DOHH2 (cell line): ENCODE data around the gene NCOA5.
A peak's percentile ranks its signal among the peaks of the same experiment; 100 is the strongest.

ENCODE experiments used
- H3F3A ChIP-seq: fragments of 200-600 bp; sonication (generic), shearing (Covaris generic); 2 replicates; pipeline ENCODE4 v1.6.0; 2016; ENCODE audit warnings: antibody characterized with exemption, mild to moderate bottlenecking; ENCODE audit not compliant: control insufficient read depth, insufficient read depth
- H3K27ac ChIP-seq: fragments of 200-600 bp; sonication (generic); 2 replicates; pipeline ENCODE4 v1.5.1; 2014; ENCODE audit warnings: low read depth, mild to moderate bottlenecking, low read length, moderate library complexity
- H3K27me3 ChIP-seq: fragments of 200-600 bp; sonication (generic); 2 replicates; pipeline ENCODE4 v1.6.1; 2014; ENCODE audit warnings: mild to moderate bottlenecking, low read length, mixed read lengths; ENCODE audit not compliant: control insufficient read depth
- H3K36me3 ChIP-seq: fragments of 200-600 bp; sonication (generic); 2 replicates; pipeline ENCODE4 v1.6.1; 2014; ENCODE audit warnings: mild to moderate bottlenecking, low read length, moderate library complexity, mixed read lengths; ENCODE audit not compliant: control insufficient read depth
- H3K4me1 ChIP-seq: fragments of 200-600 bp; sonication (generic); 2 replicates; pipeline ENCODE4 v1.6.1; 2014; ENCODE audit warnings: mild to moderate bottlenecking, low read length, mixed read lengths; ENCODE audit not compliant: control insufficient read depth
- H3K4me2 ChIP-seq: fragments of 200-600 bp; sonication (generic); 2 replicates; pipeline ENCODE4 v1.6.0; 2014; ENCODE audit warnings: mild to moderate bottlenecking, low read length, moderate library complexity
- H3K4me3 ChIP-seq: fragments of 200-600 bp; sonication (generic); 2 replicates; pipeline ENCODE4 v1.5.1; 2014; ENCODE audit warnings: mild to moderate bottlenecking, low read length, mixed read lengths
- H3K79me2 ChIP-seq: fragments of 200-600 bp; sonication (generic); 2 replicates; pipeline ENCODE4 v1.6.1; 2014; ENCODE audit warnings: mild to moderate bottlenecking, low read length, mixed read lengths; ENCODE audit not compliant: control insufficient read depth
- H3K9me2 ChIP-seq: fragments of 200-600 bp; sonication (generic); replicated peaks from 2 replicates; pipeline ENCODE4 v1.6.1; 2014; ENCODE audit warnings: mild to moderate bottlenecking, low read length, mixed read lengths; ENCODE audit not compliant: control insufficient read depth
- H3K9me3 ChIP-seq: fragments of 200-600 bp; sonication (generic); 2 replicates; pipeline ENCODE4 v1.6.1; 2014; ENCODE audit warnings: antibody characterized with exemption, low read length, mixed read lengths; ENCODE audit not compliant: control insufficient read depth, insufficient read depth
- H4K20me1 ChIP-seq: fragments of 200-600 bp; sonication (generic); 2 replicates; pipeline ENCODE4 v1.6.0; 2014; ENCODE audit warnings: low read depth, mild to moderate bottlenecking, antibody characterized with exemption, low read length, moderate library complexity; ENCODE audit not compliant: control insufficient read depth, insufficient read depth
- EZH2phosphoT487 ChIP-seq: fragments of 200-600 bp; sonication (generic); IDR thresholded peaks from 2 replicates; pipeline ENCODE4 v1.6.1; 2017; ENCODE audit warnings: borderline replicate concordance, mild to moderate bottlenecking, antibody characterized with exemption, low read length, moderate library complexity, mixed read lengths
- TF ChIP-seq, protein P1 (sequence below): fragments of 200-600 bp; sonication (generic); IDR thresholded peaks from one replicate; pipeline ENCODE4 v1.5.1; 2014; ENCODE audit warnings: antibody characterized with exemption, mild to moderate bottlenecking, low read depth, low read length; ENCODE audit not compliant: poor library complexity, severe bottlenecking

The NCOA5 gene

DNA sequence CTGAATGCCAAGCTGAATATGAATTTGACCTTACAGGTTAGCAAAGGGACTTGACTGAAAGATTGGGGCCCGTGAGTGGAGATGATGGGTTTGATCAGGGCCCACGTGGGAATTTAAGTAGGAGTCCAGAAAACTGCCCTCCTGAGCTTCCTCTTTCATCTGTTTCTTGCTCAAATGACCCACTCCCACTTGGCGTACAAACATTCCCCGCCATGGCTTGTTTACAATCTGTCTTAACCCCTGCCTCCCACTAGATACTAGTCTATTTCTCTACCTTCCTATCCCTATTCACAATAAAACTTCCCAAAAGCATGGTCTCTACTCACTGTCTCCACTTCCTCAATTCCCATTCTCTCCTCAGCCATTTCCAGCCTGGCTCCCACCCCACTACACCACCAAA is 71.7 kb downstream of the NCOA5 start:
- no peaks in the 10 kb centered on the region for H3K9me2 ChIP-seq
- H3K36me3 ChIP-seq, result no peaks in the 10 kb centered on the region
- H3K4me2 ChIP-seq, result no peak overlapping the region
- TF ChIP-seq, protein P1, sequence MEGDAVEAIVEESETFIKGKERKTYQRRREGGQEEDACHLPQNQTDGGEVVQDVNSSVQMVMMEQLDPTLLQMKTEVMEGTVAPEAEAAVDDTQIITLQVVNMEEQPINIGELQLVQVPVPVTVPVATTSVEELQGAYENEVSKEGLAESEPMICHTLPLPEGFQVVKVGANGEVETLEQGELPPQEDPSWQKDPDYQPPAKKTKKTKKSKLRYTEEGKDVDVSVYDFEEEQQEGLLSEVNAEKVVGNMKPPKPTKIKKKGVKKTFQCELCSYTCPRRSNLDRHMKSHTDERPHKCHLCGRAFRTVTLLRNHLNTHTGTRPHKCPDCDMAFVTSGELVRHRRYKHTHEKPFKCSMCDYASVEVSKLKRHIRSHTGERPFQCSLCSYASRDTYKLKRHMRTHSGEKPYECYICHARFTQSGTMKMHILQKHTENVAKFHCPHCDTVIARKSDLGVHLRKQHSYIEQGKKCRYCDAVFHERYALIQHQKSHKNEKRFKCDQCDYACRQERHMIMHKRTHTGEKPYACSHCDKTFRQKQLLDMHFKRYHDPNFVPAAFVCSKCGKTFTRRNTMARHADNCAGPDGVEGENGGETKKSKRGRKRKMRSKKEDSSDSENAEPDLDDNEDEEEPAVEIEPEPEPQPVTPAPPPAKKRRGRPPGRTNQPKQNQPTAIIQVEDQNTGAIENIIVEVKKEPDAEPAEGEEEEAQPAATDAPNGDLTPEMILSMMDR, result no peak
- no peak for TF ChIP-seq EZH2phosphoT487
- no peaks in the 10 kb centered on the region for H3K9me3 ChIP-seq
- H3K79me2 ChIP-seq, result no peaks in the 10 kb centered on the region
- peaks cover under 1% of the 10 kb centered on the region for H3K27me3 ChIP-seq
- no peak overlapping the region for H3K27ac ChIP-seq
- no peaks in the 10 kb centered on the region for H3F3A ChIP-seq
- peaks cover 27% of the 10 kb centered on the region for H3K4me1 ChIP-seq
- no peak overlapping the region for H3K4me3 ChIP-seq
- H4K20me1 ChIP-seq, result 0 out of 2 replicates have a peak, but pooled peaks cover 5% of the 10 kb centered on the region

DNA sequence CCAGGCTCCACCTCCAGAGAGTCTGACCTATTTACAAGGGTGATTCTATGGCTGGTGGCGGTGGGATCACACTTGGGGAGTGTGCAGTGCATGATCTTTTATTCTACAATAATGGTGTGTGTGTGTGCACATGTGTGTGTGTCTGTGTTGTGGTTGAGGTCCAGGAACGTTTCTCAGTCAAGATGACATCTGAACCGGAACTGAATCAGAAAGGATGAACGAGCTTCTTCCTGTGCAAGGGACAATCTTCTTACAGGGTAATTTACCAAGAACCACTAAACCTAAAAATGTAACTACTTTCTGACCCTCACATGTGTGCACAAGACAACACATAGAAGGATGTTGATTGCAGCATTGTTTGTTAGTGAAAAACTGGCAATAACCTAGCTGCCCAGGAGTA is 72.5 kb downstream of the NCOA5 start:
- TF ChIP-seq, protein P1, result no peak
- no peak for TF ChIP-seq EZH2phosphoT487
- no peak overlapping the region for H3K4me3 ChIP-seq
- no peak overlapping the region for H3K4me2 ChIP-seq
- H4K20me1 ChIP-seq, result 0 out of 2 replicates have a peak, but pooled peaks cover 5% of the 10 kb centered on the region
- H3K4me1 ChIP-seq, result peaks cover 22% of the 10 kb centered on the region
- no peaks in the 10 kb centered on the region for H3K9me2 ChIP-seq
- H3K36me3 ChIP-seq, result no peaks in the 10 kb centered on the region
- H3F3A ChIP-seq, result no peaks in the 10 kb centered on the region
- H3K27ac ChIP-seq, result no peak overlapping the region
- no peaks in the 10 kb centered on the region for H3K79me2 ChIP-seq
- H3K9me3 ChIP-seq, result no peaks in the 10 kb centered on the region
- peaks cover 7% of the 10 kb centered on the region for H3K27me3 ChIP-seq

DNA sequence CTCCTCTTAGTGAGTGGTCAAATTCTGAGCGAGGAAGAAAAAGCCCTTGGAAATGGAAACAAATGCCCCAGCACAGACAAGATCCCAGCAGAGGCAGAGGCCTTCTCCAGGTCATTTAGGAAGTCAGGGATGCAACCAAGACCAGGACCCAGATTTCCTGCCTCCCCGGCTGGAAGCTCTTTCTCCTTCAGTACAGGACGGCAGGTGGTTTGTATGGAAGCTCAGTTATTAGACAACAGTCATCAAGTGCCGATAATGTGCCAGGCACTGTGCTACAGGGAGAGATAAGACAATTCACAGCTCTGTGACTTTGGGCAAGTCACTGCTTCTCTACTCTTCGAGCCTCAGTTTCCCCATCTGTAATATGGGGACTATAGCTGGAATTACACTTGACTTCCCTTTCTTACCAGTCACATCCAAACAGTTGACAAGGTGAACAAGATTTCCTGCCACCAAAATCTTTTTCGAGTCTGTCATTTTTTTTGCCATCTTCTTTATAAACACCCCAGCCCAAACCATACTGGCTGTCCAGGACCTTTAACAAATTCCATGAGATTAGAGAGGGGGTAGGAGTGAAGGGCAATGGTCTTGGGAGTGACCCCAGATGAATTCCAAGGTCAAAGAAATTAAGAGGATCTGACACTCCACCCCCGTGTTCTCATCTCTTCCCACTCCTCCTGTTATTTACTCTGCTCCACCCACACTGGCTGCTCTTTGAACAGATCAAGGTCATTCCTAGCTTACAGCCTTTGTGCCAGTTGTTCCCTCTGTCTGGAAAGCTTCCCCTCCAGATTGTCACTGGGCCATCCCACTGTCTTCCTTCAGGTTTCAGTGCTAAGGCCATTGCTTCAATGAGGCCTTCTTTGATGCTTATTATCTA is 75.0 kb downstream of the NCOA5 start:
- Histone ChIP-seq H3K27ac (no peak overlapping the region), H3K36me3 (no peaks in the 10 kb centered on the region), H3K79me2 (no peaks in the 10 kb centered on the region), H3K9me2 (no peaks in the 10 kb centered on the region), H3F3A (no peaks in the 10 kb centered on the region), H3K4me1 (peaks cover 8% of the 10 kb centered on the region), H3K9me3 (no peaks in the 10 kb centered on the region), H3K27me3 (peaks cover 26% of the 10 kb centered on the region), H3K4me3 (0 out of 2 replicates have a peak overlapping the region, but pooled peaks have one; percentile 14), H3K4me2 (peak overlapping the region; percentile 83), H4K20me1 (no peaks in the 10 kb centered on the region)
- TF ChIP-seq, protein P1, result no peak
- no peak for TF ChIP-seq EZH2phosphoT487
